Measurements from ENCODE around the gene ZNF385B.

ZNF385B gene

DNA sequence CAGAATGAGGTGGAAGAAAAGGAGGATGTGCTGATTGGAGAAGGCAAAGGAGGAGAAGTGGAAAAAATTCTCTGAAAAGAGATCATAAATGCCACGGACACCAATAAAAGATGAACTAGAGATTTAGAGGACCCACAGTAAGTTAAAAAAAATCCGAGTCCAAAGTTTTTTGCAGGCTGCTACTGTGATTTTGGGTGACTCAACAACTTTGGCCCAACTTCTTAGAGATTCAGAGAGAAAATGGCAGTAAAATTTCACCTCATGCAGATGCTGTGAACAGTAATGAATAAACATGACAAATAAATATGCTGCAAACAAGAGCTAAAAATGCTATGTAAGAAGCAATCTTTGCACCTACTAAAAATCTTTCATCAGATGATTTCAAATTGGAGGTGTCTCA lies 419.9 kb downstream of the ZNF385B start:
- DNase-seq (ENCODE audit: low read depth), result no peak

DNA sequence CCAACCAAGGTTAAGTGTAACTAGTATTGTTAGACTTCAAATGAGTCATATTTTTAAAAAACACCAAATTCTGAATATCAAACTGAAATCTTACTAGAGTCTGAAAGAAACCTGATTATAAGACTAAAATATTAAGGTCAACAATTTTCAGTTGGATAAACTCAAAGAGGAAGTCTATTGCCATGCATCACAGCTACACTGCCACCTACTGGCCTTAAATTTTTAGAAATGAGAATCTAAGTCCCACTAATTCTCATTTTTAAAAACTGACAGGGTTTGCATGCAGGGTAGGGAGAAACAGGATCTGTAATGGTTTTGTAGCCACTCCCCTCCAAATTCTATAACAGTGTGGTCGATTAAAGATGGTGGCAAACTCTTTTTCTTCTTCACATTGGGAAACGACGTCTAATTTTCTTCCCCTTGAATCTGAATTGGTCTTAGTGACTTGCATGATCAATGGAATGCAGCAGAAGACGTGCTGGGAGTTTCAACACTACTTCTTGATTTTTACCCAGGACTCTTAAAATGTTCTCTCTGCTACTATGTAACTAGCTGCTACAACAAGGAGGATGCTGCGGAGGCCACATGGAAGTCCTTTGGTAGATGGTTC lies 420.7 kb downstream of the ZNF385B start:
- DNase-seq (ENCODE audit: low read depth), result peak; percentile 3

DNA sequence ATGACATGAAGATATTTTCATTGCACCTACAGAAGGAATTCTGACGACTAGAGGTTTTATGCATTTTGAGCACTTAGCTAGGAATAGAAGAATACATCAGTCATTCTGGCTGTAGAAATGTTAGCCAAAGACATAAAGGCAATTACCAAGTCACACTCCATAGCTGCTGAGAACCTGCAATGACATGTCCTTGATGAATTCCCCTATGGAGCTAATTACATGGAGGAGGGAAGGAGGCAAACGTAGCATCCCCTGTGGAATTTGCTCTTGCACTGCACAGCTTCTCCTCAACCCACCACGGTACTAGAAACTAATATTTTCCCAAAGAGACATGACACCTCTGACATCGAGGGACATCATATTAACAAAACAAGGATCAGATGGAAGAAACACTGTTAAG lies 422.8 kb downstream of the ZNF385B start:
- DNase-seq (ENCODE audit: low read depth), result no peak

DNA sequence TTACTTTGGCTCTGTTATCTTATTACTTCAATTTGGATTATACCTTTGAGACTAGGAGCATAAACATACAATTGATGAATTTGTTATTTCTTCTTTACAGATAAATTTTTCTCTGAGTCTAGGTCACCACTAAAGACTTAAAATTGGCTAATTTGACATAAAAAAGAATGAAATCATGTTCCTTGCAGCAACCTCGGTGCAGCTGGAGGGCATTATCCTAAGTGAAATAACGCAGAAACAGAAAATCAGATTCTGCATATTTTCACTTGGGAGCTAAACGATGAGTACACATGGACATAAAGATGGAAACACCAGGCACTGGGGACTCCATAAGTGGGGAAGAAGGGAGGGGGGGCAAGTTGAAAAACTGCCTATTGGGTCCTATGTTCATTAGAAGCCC lies 424.0 kb downstream of the ZNF385B start:
- DNase-seq (ENCODE audit: low read depth), result no peak

DNA sequence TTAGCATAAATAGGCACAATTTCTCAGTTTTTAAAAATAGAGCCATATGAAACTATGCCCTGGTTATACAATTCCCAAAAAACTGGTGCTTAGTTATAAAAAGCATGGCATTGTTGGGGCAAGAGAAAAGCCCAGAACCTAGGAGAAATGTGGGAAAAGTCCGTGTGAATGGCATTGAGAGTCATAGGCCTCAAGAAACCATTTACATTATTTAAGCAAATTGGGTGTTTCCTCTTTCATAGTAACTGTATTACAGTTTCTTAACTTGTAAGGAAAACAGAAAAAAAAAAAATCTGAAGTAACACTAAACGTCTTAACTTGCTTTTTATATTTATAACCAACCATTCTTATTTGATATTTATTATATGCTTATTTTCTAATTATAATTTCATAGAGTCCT lies 425.8 kb downstream of the ZNF385B start:
- DNase-seq (ENCODE audit: low read depth), result no peak

DNA sequence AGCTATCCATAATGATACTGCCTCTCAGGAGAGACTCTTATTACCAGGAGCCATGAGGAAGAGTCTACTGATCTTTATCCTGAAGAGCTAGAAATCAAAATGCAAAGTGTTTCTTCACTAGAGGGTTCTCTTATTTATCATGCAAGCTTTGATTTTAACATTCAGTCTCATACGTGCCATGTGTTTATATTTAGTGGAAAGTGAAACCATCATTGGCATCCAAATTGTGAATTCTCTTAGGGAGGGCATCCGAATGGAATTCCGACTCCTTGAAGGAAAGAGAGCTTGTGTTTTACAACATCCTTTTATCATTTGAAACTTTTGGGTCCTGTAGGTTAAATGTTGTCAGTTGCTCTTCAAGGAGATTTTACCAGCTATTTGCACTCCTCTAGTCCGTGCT lies 426.4 kb downstream of the ZNF385B start:
- no peak for DNase-seq (ENCODE audit: low read depth)

DNA sequence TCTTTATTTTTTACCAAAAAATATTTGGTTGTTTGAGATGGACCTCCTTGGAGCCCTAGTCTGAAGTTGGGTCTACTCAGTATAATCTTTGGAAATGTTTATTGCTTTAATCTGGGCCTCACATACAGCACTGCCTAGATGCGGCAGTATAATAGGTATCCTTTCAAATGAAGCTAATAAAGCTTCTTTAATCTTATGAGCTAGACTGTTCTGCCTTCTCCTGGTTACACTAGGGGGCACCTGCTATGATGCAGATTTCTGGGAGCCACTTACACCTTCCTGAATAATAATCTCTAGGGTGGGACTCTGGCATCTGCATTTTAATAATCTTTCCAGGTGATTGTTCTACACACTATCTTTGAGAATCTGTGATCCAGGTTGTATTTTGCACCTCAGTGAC lies 427.1 kb downstream of the ZNF385B start:
- no peak for DNase-seq (ENCODE audit: low read depth)

DNA sequence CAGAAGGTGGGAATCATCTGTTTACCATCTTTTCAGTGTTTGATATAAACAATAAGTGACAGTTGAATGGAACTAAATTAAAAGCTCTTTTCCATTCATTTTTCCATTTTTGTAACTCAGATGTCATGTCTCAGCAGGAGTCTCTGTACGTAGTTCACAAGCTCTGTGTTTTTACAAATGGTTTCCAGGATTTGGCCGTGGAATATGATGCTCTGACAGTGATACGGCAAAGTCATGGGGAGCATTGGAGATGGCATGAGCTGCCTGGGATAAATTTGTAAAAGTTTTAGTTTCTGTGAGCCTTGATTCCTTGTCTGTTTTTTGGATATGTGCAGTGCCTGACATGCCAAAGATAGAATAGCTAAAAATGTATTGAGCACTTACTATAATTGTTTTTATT lies 428.7 kb downstream of the ZNF385B start:
- no peak for DNase-seq (ENCODE audit: low read depth)

DNA sequence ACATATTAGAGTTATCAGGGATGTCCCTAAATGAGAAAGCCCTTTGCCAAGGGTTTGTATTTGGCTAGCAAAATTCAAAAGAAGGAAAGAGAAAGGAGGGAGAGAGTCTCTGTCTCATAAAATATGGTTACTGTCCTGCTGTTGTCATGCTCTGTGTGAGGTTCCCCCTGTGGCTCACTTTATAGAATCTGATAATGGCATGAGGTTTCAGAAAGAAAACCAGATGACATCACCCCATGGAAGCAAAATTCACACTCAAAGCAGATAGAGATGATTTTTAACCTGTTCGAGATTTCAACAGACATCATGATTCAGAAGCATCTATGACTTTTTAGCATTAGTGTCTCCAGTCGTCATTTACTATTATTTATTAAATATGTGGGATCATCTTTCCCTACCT lies 431.8 kb downstream of the ZNF385B start:
- no peak for DNase-seq (ENCODE audit: low read depth)

DNA sequence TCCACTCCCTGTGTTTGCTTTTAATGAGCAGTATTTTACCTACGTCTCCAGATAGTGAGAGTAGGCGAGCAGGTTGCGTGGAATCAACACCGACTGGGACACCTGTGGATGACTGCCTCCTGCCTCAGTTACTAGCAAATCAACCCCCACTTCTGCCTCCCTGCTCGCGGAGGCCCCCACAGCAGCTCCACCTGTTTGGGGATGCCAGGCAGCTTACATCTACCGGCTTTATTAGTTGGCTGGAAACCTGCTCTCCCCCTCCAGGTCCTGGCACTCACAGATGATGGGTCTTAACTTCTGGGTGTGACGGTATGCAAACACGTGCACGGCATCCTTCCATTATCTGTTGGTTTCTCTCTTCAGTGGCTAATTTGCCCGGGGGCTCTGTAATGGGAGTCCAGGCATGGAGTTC lies 432.3 kb downstream of the ZNF385B start:
- no peak for DNase-seq (ENCODE audit: low read depth)

DNA sequence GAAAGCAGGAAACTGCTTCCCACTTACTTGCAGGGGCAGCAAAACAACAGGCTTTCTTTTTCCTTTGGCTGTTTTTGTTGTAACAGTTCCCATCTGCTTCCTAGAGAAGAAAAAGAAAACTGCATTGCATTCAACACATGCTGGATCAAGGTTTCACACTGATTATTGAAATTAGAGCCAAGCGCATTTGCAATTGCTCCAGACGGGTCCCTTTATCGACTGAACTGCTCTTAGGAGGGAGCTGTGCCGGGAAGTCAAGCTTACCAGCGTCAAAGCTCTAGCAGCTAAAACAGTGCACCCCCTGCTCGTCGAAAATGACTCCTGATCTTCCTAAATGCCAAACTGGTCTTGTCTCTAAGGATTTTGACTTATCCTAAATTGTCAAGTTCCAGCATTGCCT lies 432.8 kb downstream of the ZNF385B start:
- DNase-seq (ENCODE audit: low read depth), result no peak

DNA sequence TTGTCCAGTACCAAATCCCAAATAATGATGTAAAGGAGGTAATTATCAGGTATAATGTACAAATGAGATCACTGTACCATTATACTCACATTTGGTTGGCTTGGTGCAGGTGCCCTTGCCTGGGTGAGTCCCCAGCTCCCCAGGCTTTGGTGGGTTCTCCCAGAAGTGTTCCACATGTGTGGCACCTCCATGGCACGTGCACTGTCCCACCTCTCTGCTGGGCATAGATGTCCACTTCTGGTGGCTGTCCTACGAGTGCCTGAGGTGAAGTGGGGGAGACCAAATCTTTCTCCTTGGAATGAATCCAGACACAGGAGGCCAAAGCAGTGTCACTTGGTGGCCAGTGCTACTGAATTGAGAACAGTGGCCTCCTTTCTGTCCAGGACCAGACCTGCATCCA lies 434.3 kb downstream of the ZNF385B start:
- DNase-seq (ENCODE audit: low read depth), result no peak

DNA sequence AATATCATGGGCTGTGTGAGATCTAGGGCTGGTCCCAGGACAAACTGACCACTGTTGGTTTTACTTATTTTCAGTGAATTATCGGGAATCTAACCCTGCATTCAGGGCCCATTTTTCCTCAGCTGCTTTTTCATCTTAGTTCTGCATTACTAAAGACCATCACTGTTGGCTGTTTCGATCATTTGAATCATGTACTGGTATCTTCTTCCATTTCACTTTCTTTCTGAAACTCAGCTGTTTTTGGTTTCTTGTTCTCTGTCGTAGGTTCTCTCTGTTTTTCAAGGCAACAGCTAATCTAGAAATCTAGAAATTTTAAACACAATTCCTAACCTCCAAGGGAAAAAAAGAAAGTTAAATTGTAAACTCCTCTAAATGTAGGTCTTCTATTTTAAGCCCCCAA lies 436.8 kb downstream of the ZNF385B start:
- DNase-seq (ENCODE audit: low read depth), result no peak

DNA sequence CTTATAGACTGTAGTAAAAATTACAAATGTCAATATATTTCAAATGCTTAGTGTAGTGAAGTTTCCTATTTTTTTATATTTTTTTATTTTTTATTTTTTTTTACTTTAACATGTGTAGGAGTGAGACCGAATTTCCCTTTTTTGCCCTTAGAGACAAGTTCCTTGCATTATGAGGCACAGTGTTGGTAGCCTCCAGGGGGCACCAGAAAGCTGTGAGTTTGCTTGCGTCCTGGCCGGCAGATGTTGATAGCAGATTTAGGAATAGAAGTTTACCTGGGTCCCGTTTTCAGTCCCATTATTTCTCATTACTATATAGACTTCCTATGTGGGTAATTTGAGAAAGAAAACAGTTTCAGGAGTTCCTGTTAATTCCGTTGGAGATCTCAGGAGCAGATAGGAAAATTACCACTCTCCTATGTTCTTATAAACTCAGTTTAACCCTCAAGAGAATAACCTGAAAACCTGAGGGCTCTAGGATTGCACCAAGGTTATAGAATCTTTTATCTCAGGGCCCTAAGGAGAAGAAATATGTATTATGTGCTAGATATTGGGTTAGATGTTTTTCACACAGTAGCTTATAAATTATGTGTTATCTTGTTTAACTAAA lies 439.3 kb downstream of the ZNF385B start:
- DNase-seq (ENCODE audit: low read depth), result no peak

DNA sequence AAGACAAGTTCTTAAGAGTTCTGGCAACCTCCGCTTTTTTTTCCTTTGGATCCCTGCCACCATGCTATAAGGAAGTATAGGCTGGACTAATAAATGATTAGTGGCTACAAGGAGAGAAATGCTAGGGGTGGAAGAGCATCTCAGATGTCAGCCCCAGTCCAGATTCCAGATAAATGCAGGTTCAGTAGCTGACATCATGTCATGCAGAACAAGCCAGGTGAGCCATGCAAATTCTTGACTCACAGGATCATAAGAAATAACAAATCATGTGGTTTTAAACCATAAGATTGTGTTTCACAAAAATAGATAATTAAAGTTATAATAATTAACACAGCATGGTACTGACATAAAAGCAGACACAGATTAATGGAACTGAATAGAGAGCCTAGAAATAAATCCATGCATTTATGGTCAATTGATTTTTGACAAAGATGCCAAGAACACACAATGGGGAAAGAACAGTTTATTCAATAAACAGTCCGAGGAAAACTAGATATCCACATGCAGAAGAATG lies 443.9 kb downstream of the ZNF385B start:
- no peak for DNase-seq (ENCODE audit: low read depth)

DNA sequence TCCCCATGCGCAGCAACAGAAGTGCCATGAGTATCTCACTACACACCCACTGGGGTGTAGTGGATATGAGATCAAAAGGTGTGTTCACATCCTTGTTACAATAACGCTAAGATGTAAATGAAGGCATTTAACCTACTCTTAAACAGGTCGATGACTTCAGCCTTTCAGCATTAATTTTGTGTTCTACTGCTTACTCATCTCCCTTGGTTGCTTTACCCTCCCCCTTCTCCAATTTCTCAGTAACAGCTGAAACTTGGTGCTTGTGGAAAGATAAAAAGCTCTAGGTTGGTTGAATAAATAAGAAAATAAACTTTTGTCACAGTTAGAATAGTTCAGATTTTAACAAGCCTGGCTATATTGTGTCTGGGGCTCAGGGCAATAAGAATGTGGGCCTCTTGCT lies 449.3 kb downstream of the ZNF385B start:
- DNase-seq (ENCODE audit: low read depth), result no peak

DNA sequence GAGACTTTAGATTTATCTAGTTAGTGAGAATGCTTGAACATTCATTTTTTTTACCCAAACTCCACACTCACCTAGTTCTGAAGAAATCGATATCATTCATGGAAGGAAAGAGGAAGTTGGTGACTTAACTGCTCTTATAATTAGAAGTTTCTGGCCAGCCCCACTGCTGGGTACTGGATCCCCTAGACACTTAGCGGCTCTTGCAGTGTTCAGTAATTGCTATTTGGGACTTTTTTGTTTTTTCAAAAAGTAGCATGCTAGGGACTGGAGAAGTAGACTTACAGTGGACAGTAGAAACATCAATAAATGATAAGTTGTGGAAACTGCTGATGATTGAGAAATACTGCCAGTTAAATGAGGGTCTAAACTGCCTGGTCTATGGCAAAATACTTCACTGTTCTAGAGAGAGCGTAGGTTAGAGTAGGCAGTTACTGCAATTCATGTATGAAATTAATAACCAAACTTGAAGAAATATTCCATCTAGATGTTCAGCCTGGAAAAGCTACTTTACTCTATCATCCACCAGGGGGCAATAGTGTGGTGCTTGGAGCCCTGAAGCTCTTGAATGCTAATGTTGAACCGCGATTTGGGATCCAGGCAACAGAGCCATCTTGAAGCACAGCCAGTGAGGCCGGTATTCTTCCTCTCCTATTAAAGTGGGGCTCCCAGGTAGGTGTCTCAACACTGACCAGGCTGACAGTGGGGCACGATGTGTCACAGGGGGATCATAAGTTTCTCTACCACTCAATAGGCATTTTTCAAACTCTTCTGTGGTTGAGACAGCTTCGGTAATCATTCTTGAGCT lies 450.7 kb downstream of the ZNF385B start:
- no peak for DNase-seq (ENCODE audit: low read depth)

DNA sequence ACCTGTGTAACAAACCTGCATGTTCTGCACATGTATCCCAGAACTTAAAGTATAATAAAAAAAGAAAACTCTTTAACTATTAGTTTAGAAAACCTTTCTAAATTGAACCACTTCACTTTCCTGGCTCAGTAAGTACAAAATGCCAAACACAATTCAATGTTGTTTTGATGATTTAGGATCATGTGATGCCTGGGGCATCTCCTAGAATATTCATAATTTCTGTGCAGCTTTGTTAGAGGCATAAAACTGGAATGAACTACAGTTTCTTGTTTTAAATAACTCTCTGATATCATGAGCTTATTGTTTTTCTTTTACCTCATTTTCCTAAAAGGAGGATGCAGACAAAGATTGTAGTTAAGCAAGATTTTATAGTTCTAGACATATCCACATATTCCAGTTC lies 457.8 kb downstream of the ZNF385B start:
- DNase-seq (ENCODE audit: low read depth), result no peak

DNA sequence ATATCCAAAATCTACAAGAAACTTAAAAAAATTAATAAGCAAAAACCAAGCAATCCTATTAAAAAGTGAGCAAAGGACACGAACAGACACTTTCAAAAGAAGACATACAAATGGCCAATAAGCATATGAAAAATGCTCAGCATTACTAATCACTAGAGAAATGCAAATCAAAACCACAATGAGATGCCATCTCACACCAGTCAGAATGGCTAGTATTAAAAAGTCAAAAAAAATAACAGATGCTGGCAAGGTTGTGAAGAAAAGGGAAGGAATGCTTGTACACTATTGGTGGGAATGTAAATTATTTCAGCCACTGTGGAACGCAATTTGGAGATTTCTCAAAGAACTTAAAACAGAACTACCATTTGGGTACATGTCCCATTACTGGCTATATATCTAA lies 467.9 kb downstream of the ZNF385B start:
- DNase-seq (ENCODE audit: low read depth), result no peak

Data from CMK (cell line).